Hematopoietic multipotent progenitor cell treated with erythropoietin and hydrocortisone succinate and interleukin-3 and kit ligand, for 17 days (in vitro differentiated cells): ENCODE results near the gene RLN3.
"Not testable (repeated sequence)": the region's sequence is repeated elsewhere in the genome, so short reads cannot be mapped to it uniquely, and the experiment has no call there.

ENCODE experiments used
- DNase-seq: peaks from one replicate; pipeline ENCODE4 v3.0.0-alpha.2; 2015; ENCODE audit warnings: low spot score

Gene RLN3

GRCh38 chr19:14021474-14021873 is 6.5 kb upstream of the RLN3 start:
- no peak for DNase-seq

- no peak for DNase-seq
Measured at GRCh38 chr19:14022469-14022868, 5.5 kb upstream of the RLN3 start.

- DNase-seq = peak; percentile 17
Measured at GRCh38 chr19:14023404-14024235, 4.3 kb upstream of the RLN3 start.

- DNase-seq = not testable (repeated sequence)
Measured at GRCh38 chr19:14026652-14027192, 1.2 kb upstream of the RLN3 start.

- no peak for DNase-seq
Measured at GRCh38 chr19:14028901-14029300, 953 bp downstream of the RLN3 start.

GRCh38 chr19:14030997-14031718 is 3.2 kb downstream of the RLN3 start:
- no peak for DNase-seq

GRCh38 chr19:14031719-14032480 is 4.0 kb downstream of the RLN3 start, which contains the start of gene IL27RA:
TSS of gene IL27RA (plus strand) at chr19:14031762. CDS start at chr19:14031873, 111 bp downstream.
- DNase-seq = peak; percentile 18

GRCh38 chr19:14033946-14034345 is 6.0 kb downstream of the RLN3 start:
- DNase-seq = no peak

- not testable (repeated sequence) for DNase-seq
Measured at GRCh38 chr19:14035159-14035558, 7.2 kb downstream of the RLN3 start.

GRCh38 chr19:14035706-14036105 is 7.8 kb downstream of the RLN3 start:
- no peak for DNase-seq

GRCh38 chr19:14039181-14039580 is 11.2 kb downstream of the RLN3 start:
- DNase-seq = no peak

- peak; percentile 86 for DNase-seq
Measured at GRCh38 chr19:14042659-14043608, 15.0 kb downstream of the RLN3 start.

- not testable (repeated sequence) for DNase-seq
Measured at GRCh38 chr19:14047866-14048265, 19.9 kb downstream of the RLN3 start.

GRCh38 chr19:14048443-14049153 is 20.6 kb downstream of the RLN3 start:
- peak; percentile 74 for DNase-seq

GRCh38 chr19:14050512-14050911 is 22.6 kb downstream of the RLN3 start:
- DNase-seq = no peak

- not testable (repeated sequence) for DNase-seq
Measured at GRCh38 chr19:14050961-14051360, 23.0 kb downstream of the RLN3 start.

- no peak for DNase-seq
Measured at GRCh38 chr19:14051980-14052379, 24.0 kb downstream of the RLN3 start.

GRCh38 chr19:14052470-14052869 is 24.5 kb downstream of the RLN3 start:
- no peak for DNase-seq

GRCh38 chr19:14053032-14053431 is 25.1 kb downstream of the RLN3 start:
- no peak for DNase-seq

- no peak for DNase-seq
Measured at GRCh38 chr19:14053500-14053899, 25.6 kb downstream of the RLN3 start.
